Gastrocnemius medialis (tissue), 4 donors: ENCODE data around the gene TTC9C.

ENCODE experiments used
- POLR2A ChIP-seq, 2 donors: fragments of 450-650 bp; IDR thresholded peaks; one replicate each; pipeline ENCODE4 v1.6.1; 2017; ENCODE audit warnings: antibody characterized with exemption in 2 of 2, mild to moderate bottlenecking in 2 of 2, moderate library complexity in 2 of 2
- TF ChIP-seq, protein P1 (sequence below), 5 experiments: fragments of 450-650 bp in 3 of 5; fragments of 200-600 bp in 2 of 5; sonication (generic) in 2 of 5; IDR thresholded peaks in 4 of 5; conservative IDR thresholded peaks in 1 of 5; 1 replicate in 4 of 5; 2 replicates in 1 of 5; pipeline ENCODE4 v1.5.1; 2016 to 2019; ENCODE audit warnings: antibody characterized with exemption in 5 of 5, mild to moderate bottlenecking in 3 of 5, moderate library complexity in 3 of 5

DNA sequence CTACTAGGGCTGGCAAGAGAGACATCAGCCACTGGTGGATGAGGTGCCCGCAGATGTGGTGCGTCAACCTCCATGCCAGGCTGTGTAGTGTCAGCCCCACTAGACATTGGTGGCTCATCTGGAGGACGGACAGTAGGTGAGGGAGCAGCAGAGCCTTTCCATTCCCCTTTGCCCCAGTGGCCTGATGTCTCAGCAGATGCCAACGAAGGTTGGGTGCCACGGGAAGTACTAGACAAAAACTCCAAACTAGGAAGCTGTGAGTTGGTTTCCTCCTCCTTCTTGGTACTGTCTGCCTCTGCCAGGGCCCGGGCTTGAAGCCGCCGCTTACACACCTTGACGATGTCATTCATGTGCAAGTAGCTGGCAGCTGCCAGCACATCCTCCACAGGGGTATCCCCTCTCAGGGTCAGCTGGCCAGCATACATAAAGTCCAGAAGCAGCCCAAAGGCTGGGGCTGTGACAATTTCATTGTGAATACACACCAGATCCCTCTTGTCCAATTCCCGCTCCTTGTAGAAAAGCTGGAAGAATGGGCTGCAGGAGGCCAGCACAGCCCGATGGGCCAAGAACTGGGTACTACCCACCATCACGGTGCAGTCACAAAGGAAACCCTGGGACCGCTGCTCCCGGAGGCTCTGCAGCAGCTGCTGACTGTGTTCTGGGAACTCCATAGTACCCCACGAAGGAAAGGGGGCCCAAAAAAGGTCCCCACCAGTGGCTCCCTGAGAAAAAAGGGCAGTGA is 24.9 kb downstream of the TTC9C start:
- no peak for TF ChIP-seq POLR2A (IDR thresholded peaks at IDR 0.05)
- TF ChIP-seq, protein P1, sequence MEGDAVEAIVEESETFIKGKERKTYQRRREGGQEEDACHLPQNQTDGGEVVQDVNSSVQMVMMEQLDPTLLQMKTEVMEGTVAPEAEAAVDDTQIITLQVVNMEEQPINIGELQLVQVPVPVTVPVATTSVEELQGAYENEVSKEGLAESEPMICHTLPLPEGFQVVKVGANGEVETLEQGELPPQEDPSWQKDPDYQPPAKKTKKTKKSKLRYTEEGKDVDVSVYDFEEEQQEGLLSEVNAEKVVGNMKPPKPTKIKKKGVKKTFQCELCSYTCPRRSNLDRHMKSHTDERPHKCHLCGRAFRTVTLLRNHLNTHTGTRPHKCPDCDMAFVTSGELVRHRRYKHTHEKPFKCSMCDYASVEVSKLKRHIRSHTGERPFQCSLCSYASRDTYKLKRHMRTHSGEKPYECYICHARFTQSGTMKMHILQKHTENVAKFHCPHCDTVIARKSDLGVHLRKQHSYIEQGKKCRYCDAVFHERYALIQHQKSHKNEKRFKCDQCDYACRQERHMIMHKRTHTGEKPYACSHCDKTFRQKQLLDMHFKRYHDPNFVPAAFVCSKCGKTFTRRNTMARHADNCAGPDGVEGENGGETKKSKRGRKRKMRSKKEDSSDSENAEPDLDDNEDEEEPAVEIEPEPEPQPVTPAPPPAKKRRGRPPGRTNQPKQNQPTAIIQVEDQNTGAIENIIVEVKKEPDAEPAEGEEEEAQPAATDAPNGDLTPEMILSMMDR (IDR thresholded peaks at IDR 0.05 in 4 of 5, conservative IDR thresholded peaks at IDR 0.05 in 1 of 5), result no peak
